ENCODE measurements around the gene ZNF385B.

- no peak for TF ChIP-seq CTCF (IDR thresholded peaks at IDR 0.05)
- TF ChIP-seq POLR2A (IDR thresholded peaks at IDR 0.05) = no peak
Observed at GRCh38 chr2:179435000-179435399, 426.4 kb downstream of the ZNF385B start.

Measured in uterus (tissue), 2 donors.